ENCODE results near the gene GPT2.

GPT2 gene

GRCh38 chr16:46906360-46907060 is 22.3 kb downstream of the GPT2 start:
- Histone ChIP-seq H3K9ac (ENCODE audit: low read length) (no peak overlapping the region), H3K9me3 (ENCODE audit: control insufficient read depth, low read length) (no peaks in the 10 kb centered on the region), H3K27me3 (ENCODE audit: control insufficient read depth, insufficient read depth, low read length) (no peaks in the 10 kb centered on the region), H3K4me3 (ENCODE audit: low read length) (no peak overlapping the region), H3K4me1 (ENCODE audit: control insufficient read depth, insufficient read depth, low read length) (peaks cover 11% of the 10 kb centered on the region), H3K36me3 (ENCODE audit: control insufficient read depth, insufficient read depth, low read length) (peaks cover 6% of the 10 kb centered on the region)

GRCh38 chr16:46907061-46907774 is 23.1 kb downstream of the GPT2 start:
- Histone ChIP-seq H3K9me3 (ENCODE audit: control insufficient read depth, low read length) (no peaks in the 10 kb centered on the region), H3K9ac (ENCODE audit: low read length) (no peak overlapping the region), H3K4me1 (ENCODE audit: control insufficient read depth, insufficient read depth, low read length) (peaks cover 11% of the 10 kb centered on the region), H3K27me3 (ENCODE audit: control insufficient read depth, insufficient read depth, low read length) (no peaks in the 10 kb centered on the region), H3K36me3 (ENCODE audit: control insufficient read depth, insufficient read depth, low read length) (peaks cover 6% of the 10 kb centered on the region), H3K4me3 (ENCODE audit: low read length) (no peak overlapping the region)

GRCh38 chr16:46908540-46909372 is 24.6 kb downstream of the GPT2 start:
- H3K9ac ChIP-seq (ENCODE audit: low read length): no peak overlapping the region

GRCh38 chr16:46911038-46911437 is 26.9 kb downstream of the GPT2 start:
- H3K36me3 ChIP-seq (ENCODE audit: control insufficient read depth, insufficient read depth, low read length): peaks cover 6% of the 10 kb centered on the region
- H3K27me3 ChIP-seq (ENCODE audit: control insufficient read depth, insufficient read depth, low read length): no peaks in the 10 kb centered on the region
- no peak overlapping the region for H3K4me3 ChIP-seq (ENCODE audit: low read length)
- no peak overlapping the region for H3K9ac ChIP-seq (ENCODE audit: low read length)
- no peaks in the 10 kb centered on the region for H3K9me3 ChIP-seq (ENCODE audit: control insufficient read depth, low read length)
- H3K4me1 ChIP-seq (ENCODE audit: control insufficient read depth, insufficient read depth, low read length): no peaks in the 10 kb centered on the region

More at GRCh38 chr16:46908540-46909372, 24.6 kb downstream of the GPT2 start:
- peaks cover 6% of the 10 kb centered on the region for H3K36me3 ChIP-seq (ENCODE audit: control insufficient read depth, insufficient read depth, low read length)
- no peak overlapping the region for H3K4me3 ChIP-seq (ENCODE audit: low read length)
- H3K27me3 ChIP-seq (ENCODE audit: control insufficient read depth, insufficient read depth, low read length): no peaks in the 10 kb centered on the region
- peaks cover 4% of the 10 kb centered on the region for H3K4me1 ChIP-seq (ENCODE audit: control insufficient read depth, insufficient read depth, low read length)
- no peaks in the 10 kb centered on the region for H3K9me3 ChIP-seq (ENCODE audit: control insufficient read depth, low read length)

GRCh38 chr16:46911650-46912049 is 27.5 kb downstream of the GPT2 start:
- Histone ChIP-seq H3K36me3 (ENCODE audit: control insufficient read depth, insufficient read depth, low read length) (peaks cover 3% of the 10 kb centered on the region), H3K27me3 (ENCODE audit: control insufficient read depth, insufficient read depth, low read length) (no peaks in the 10 kb centered on the region), H3K9me3 (ENCODE audit: control insufficient read depth, low read length) (no peaks in the 10 kb centered on the region), H3K9ac (ENCODE audit: low read length) (no peak overlapping the region), H3K4me1 (ENCODE audit: control insufficient read depth, insufficient read depth, low read length) (no peaks in the 10 kb centered on the region), H3K4me3 (ENCODE audit: low read length) (no peak overlapping the region)

- Histone ChIP-seq H3K9me3 (ENCODE audit: control insufficient read depth, low read length) (no peaks in the 10 kb centered on the region), H3K4me1 (ENCODE audit: control insufficient read depth, insufficient read depth, low read length) (peaks cover 12% of the 10 kb centered on the region), H3K4me3 (ENCODE audit: low read length) (no peak overlapping the region), H3K9ac (ENCODE audit: low read length) (no peak overlapping the region), H3K36me3 (ENCODE audit: control insufficient read depth, insufficient read depth, low read length) (no peaks in the 10 kb centered on the region), H3K27me3 (ENCODE audit: control insufficient read depth, insufficient read depth, low read length) (no peaks in the 10 kb centered on the region)
Observed at GRCh38 chr16:46914556-46915201, 30.5 kb downstream of the GPT2 start.

GRCh38 chr16:46915483-46916025 is 31.4 kb downstream of the GPT2 start:
- peaks cover 19% of the 10 kb centered on the region for H3K4me1 ChIP-seq (ENCODE audit: control insufficient read depth, insufficient read depth, low read length)
- H3K9me3 ChIP-seq (ENCODE audit: control insufficient read depth, low read length): no peaks in the 10 kb centered on the region
- H3K4me3 ChIP-seq (ENCODE audit: low read length): no peak overlapping the region
- H3K36me3 ChIP-seq (ENCODE audit: control insufficient read depth, insufficient read depth, low read length): no peaks in the 10 kb centered on the region
- no peaks in the 10 kb centered on the region for H3K27me3 ChIP-seq (ENCODE audit: control insufficient read depth, insufficient read depth, low read length)
- no peak overlapping the region for H3K9ac ChIP-seq (ENCODE audit: low read length)

- H3K4me3 ChIP-seq (ENCODE audit: low read length): no peak overlapping the region
- no peaks in the 10 kb centered on the region for H3K36me3 ChIP-seq (ENCODE audit: control insufficient read depth, insufficient read depth, low read length)
- H3K9me3 ChIP-seq (ENCODE audit: control insufficient read depth, low read length): no peaks in the 10 kb centered on the region
- no peak overlapping the region for H3K9ac ChIP-seq (ENCODE audit: low read length)
- H3K27me3 ChIP-seq (ENCODE audit: control insufficient read depth, insufficient read depth, low read length): no peaks in the 10 kb centered on the region
- H3K4me1 ChIP-seq (ENCODE audit: control insufficient read depth, insufficient read depth, low read length): peaks cover 34% of the 10 kb centered on the region
Observed at GRCh38 chr16:46916980-46917379, 32.8 kb downstream of the GPT2 start.

GRCh38 chr16:46918400-46918799 is 34.2 kb downstream of the GPT2 start:
- Histone ChIP-seq H3K9ac (ENCODE audit: low read length) (peak overlapping the region; percentile 28), H3K4me3 (ENCODE audit: low read length) (no peak overlapping the region), H3K4me1 (ENCODE audit: control insufficient read depth, insufficient read depth, low read length) (peaks cover 39% of the 10 kb centered on the region), H3K9me3 (ENCODE audit: control insufficient read depth, low read length) (no peaks in the 10 kb centered on the region), H3K36me3 (ENCODE audit: control insufficient read depth, insufficient read depth, low read length) (no peaks in the 10 kb centered on the region), H3K27me3 (ENCODE audit: control insufficient read depth, insufficient read depth, low read length) (no peaks in the 10 kb centered on the region)

- peak overlapping the region; percentile 28 for H3K9ac ChIP-seq (ENCODE audit: low read length)
Observed at GRCh38 chr16:46918905-46919792, 35.0 kb downstream of the GPT2 start.

More at GRCh38 chr16:46918905-46919792, 35.0 kb downstream of the GPT2 start:
- no peak overlapping the region for H3K4me3 ChIP-seq (ENCODE audit: low read length)
- no peaks in the 10 kb centered on the region for H3K36me3 ChIP-seq (ENCODE audit: control insufficient read depth, insufficient read depth, low read length)
- H3K9me3 ChIP-seq (ENCODE audit: control insufficient read depth, low read length): no peaks in the 10 kb centered on the region
- H3K27me3 ChIP-seq (ENCODE audit: control insufficient read depth, insufficient read depth, low read length): no peaks in the 10 kb centered on the region
- H3K4me1 ChIP-seq (ENCODE audit: control insufficient read depth, insufficient read depth, low read length): peaks cover 39% of the 10 kb centered on the region

All from mucosa of stomach (tissue), 1 donor.